HG02763 (cell line): ENCODE results near the gene TH.

Source experiments
- ATAC-seq: cut with Tn5 transposase; IDR thresholded peaks from one replicate; pipeline ENCODE4 v1.9.1; 2021; ENCODE audit warnings: mild to moderate bottlenecking, moderate library complexity; ENCODE audit not compliant: unreplicated experiment

The TH gene

DNA sequence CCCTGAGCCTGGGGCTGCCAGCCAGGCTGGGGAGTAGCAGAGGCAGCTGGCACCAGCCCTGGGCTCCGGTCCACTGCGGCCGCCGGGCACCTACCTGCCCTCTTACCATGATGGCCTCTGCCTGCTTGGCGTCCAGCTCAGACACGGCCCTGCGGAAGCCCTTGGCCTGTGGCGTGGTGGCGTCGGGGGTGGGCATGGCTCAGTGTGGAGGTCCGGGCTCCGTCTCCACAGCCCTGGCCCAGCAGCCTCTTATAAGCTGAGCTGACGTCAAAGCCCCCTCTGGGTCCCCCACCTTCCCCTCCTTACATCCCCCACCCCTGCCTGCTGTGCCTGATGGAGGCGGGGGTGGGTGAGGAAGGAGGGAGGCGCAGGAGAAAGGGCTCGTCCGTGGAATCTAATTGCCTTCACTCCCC, at the start of gene TH:
TH (minus strand) TSS at position 225 of the 413 bp plus-strand sequence; CDS start at position 196, 29 bp downstream.
- ATAC-seq: no peak

DNA sequence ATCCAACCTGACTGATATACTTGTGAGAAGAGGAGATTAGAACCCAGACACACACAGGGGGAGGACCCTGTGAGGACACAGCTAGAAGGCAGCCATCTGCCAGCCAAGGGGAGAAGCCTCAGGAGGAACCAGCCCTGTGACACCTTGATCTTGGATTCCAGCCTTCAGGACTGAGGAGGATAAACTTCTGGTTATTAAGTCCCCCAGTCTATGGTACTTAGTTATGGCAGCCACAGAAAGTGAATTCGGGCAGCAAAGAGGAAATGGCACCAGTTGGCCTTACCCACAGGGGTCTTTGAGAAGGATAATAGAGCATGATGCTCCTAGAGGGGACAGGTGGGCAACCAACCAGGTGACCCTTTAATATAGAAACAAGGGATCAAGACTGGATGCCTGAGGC, 49.4 kb upstream of the TH start:
- no peak for ATAC-seq

DNA sequence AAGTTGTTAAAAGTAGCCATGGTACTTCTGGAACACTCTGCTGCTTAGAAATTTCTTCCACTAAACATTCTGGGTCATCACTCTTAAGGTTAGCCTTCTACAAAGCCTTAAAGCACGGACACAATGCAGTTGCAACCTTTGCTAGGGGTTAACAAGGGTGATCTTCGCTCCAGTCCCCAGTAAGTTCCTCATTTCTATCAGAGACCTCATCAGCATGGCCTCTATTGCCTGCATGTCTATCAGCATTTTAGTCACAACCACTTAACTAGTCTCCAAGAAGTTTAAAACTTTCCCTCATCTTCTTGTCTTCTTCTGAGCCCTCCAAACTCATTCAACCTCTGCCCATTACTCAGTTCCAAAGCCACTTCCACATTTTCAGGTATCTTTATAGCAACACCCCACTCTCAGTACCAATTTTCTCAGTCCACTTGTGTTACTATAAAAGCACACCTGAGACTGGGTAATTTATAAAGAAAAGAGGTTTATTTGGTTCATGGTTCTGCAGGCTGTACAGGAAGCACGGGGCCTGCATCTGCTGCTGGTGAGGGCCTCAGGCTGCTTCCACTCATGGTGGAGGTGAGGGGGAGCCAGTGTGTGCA, 48.7 kb upstream of the TH start:
- no peak for ATAC-seq

DNA sequence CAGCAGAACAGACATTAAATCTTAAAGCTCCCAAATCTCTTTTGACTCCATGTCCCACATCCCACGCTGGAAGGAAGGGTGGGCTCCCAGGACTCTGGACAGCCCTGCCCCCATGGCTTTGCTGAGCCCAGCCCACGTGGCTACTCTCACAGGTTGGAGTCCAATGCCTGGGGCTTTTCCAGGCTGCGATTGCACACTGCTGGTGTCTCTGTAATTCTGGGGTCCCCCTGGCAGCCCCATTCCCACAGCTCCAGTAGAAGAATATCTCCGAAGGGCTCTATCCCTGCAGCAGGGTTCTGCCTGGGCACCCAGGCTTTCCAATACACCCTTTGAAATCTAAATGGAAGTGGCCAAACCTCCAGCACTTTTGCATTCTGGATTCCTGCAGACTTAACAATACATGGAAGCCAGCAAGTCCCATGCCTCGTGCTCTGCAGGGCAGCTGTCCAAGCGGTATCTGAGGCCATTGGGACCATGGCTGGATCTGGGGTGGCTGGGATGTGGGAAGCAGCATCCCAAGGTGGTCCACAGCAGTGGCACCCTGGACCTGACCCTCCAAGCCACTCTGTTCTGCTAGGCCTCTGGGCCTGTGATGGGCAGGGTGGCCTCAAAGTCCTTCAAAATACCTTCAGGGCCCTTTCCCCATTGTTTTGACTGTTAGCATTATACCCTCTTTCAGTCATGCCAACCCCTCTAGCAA, 47.9 kb upstream of the TH start:
- ATAC-seq: no peak

DNA sequence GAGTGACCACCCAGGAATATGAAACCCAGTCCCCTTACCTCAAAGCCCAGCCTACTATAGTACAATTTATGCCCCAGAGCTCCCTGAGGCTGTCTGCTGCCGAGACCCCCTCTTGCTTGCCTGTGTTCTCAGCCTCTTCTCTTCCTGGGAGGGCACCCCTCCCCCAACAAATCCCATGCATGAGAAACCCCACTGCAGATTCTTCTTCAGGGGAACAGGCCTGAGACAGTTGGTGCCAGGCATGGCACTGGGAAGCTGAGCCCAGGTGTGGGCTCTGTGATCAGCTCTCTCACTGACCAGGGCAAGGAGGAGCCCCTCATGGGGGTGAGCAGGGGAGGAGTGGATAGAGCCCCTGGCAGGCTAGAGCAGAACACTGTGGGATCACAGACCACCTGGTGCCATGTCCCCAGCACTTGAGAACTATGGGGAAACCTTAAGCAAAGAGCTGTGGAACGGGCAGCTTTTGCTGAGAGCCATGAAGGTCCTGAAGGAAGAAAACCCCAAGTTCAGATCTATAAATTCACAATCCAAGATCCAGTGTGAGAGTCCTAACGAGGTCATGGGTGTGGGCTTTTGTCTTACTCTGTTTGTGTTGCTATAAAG, 46.5 kb upstream of the TH start:
- no peak for ATAC-seq

DNA sequence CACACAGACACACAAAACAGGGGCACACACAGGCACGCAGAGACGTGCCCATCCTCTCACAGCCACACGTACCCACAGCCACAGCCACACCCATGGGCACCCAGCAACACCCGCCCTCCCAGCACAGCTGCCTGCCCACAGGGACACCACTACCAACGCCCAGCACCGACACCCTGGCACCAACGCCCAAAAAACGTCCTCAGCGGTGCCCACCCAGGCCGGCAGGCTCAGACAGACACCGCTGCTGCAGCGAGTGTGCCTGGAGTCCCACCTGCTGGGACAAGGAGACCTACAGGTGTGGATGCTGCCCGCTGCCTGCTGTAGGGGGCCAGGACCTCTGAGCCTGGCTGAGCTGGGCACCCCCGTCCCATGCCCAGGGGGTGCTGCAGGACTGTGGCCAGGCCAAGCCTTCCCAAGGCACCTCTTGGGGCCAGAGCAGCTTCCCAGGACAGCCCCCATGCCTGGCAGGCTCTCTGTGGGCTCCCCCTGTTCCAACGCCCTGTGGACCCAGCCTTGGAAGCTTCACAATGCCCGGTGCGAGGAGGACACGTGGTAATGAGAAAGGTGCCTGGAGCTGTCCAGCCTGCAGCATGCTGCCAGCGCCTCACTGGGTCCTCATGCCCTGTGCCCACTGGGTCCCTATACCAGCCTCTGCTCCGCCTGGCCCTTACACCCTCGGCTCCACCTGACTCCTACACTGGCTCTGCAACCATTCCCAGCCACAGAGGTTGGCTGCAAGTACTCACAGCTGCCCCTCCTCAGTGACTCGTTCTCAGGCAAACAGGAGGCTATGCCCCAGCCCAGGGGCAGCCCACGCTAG, 45.8 kb upstream of the TH start:
- no peak for ATAC-seq

DNA sequence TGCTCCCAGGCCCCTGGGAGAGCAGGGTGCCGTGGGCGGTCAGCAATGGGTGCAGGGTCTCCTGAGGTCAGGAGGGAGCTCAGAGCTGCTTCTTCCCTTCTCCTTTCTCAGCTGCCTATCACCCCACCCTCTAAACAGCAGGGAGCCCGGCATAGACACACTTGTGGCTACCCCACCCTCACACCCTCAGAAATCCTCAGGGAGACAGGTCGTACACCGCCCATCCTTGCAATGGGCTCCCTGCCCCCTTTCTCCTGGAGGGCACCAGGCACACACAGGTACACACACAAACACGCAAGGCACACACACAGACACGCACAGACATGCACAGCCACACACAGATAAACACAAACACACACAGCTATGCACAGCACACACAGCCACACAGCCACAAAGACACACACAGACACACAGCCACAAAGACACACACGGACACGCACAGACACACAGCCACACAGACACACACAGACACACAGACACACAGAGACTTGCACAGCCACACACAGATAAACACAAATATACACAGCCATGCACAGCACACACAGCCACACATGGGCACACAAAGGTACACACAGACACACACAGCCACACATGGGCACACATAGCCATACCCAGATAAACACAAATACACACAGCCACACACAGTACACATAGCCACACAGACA, 44.9 kb upstream of the TH start:
- no peak for ATAC-seq

DNA sequence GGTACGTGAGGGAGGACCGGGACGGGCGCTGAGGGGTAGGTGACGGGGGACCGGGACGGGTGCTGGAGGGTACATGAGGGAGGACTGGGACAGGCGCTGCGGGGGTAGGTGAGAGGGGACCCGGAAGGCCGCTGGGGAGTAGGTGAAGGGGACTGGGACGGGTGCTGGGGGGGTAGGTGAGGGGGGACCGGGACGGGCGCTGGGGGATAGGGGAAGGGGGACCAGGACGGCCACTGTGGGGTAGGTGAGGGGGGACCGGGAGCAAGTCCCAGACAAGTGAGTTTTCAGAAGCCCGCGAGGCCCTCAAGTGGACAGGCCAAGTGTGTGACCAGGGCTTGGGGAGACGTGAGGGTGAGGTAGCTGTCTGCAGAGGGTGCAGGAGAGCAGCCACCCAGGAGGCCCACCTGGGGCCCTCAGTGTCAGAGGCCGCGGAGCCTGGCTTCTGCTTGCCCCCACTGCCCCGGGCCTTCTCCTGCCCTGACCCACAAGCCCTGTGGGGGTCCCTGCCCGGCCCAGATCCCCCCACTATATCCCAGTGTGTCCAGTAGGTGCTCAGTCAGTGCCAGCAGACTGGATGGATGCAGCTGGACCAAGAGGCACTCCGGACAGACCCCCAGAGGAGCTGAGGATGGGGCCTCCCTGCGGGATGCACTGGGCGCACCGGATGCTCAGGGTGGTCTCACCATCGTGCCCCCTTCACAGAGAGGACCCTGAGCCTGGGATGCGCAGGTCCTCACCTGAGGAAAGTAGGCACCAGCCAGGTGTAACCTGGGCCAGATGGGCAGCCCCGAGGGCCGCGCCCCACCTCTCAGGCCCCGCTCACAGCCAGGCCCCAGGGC, 44.2 kb upstream of the TH start:
- no peak for ATAC-seq

DNA sequence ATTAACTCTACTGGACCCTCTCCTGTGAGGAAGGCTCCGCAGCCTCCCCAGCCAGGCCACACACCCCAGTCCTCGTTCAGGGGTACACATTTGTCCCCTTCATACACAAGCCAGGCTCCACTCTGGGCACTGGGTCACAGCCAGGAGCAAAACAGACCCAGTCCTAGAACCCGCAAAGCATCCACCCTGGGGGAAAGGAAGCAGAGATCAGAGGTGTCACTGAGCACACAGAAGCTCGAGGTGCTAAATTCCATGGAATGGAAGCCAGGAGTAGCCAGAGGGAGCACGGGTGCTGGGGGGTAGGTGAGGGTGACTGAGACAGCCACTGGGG, 43.6 kb upstream of the TH start:
- ATAC-seq: no peak

DNA sequence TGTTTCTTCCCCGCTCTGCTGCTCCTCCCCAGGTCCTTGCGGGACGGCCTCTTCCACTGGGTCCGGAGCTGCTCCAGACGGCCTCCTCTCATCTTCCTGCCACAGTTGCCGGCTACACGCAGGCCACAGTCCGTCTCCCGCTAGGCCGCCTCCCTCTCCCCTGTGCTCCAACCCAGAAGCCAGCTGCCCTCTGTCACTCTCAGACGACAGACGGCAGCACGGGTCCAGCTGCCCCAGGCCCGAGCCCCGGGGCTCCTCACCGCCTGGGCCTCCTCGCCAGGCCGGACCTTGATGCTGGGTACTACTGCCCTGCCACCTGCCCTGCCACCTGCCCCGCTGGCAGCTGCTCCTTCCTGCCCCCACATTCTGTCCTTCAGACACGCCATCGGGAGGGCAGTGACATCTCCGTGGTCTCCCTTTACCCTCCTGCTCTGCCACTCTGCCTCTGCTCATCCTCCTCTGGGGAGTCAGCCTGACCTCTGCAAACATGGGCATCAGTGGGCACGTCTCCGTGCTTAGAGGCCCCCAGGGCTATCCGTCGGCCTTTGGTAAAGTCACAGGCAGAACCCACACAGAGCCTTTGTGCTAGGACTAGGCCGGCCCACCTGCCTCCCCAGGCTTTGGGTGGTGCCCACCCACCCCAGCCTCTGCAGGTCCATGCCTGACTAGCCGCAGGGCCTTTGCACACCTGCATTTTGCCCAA, 43.1 kb upstream of the TH start:
- ATAC-seq: no peak

DNA sequence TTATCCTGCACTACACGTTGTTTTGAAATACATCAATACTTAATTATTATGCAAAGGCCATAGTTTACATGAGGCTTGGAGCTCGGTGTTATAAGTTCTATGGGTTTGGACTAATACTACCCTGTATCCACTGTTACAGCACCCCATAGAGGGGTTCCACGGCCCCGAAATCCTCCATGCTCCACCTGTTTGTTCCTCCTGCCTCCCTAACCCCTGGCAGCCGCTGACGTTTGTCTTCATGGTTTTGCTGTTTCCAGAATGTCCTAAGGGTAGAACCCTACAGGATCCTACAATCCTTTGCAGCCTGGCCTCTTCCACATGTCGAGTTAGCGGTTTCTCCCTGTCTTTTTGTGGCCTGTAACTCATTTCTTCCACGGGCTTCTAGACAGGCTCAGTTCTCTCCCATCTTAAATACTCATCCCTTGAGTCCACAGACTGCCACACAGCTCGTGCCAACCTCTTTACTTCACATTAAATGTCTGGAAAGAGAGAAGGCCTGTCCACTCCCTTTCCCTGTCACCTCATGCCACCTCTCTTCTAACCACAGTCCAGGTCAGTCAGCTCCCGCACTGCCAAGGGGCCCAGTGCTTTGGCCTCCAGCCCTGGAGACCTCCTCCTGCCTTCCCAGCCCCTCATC, 42.4 kb upstream of the TH start:
- ATAC-seq: no peak

DNA sequence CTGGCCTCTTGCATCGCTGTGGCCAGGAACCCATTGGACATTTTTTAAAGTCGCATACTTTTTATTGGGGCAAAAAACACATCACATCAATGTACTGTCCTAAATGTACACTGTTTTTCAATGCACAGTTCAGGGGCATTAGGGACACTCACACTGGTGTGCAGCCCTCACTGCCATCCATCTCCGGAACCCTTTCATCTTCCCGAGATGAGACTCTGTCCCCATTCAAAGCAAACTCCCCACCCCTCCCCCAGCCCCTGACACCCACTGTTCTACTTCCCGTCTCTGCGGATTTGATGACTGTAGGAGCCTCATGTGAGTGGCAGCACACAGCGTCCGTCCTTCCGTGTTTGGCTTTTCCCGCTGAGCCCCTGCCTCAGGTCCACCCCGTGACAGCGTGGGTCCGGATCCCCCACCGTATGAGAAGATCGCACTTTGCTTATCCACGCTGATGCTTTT, 41.8 kb upstream of the TH start:
- no peak for ATAC-seq

DNA sequence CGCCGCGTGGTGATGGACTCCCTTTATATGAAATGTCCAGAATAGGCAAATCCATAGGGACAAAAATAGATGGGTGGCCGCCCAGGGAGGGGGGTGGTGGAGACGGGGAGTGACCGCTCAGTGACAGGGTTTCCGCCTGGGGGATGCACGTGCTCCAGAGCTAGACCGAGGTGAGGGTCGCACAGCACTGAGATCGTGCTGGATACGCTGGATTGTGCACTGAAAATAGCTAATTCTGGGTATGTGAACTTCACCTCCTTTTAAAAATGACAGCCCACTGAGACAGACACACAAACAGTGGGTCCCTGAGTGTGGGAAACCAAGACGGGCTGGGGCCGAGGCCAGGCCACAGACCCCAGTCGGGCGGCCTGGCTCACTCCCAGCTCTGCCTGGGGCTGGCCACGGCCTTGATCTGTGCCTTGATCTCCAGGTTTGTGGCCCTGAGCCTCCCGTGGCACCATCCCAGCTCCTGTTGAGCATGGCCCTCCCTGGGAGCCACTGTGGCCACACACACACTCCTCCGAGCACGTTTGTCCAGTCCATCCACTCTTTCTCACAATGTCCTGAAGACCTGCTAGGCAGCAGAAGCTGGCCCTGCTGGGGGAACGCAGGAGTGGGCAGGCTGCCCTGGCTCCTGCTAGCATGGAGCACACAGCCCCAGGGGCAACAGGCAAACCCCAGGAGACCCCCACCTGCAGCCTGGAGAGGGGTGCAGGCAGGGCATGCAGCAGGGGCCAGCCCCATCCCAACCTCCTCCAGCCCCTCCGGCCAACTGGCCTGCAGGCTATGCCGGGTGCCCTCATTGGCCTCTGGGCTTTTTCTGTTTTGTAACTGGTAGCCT, 41.0 kb upstream of the TH start:
- no peak for ATAC-seq

DNA sequence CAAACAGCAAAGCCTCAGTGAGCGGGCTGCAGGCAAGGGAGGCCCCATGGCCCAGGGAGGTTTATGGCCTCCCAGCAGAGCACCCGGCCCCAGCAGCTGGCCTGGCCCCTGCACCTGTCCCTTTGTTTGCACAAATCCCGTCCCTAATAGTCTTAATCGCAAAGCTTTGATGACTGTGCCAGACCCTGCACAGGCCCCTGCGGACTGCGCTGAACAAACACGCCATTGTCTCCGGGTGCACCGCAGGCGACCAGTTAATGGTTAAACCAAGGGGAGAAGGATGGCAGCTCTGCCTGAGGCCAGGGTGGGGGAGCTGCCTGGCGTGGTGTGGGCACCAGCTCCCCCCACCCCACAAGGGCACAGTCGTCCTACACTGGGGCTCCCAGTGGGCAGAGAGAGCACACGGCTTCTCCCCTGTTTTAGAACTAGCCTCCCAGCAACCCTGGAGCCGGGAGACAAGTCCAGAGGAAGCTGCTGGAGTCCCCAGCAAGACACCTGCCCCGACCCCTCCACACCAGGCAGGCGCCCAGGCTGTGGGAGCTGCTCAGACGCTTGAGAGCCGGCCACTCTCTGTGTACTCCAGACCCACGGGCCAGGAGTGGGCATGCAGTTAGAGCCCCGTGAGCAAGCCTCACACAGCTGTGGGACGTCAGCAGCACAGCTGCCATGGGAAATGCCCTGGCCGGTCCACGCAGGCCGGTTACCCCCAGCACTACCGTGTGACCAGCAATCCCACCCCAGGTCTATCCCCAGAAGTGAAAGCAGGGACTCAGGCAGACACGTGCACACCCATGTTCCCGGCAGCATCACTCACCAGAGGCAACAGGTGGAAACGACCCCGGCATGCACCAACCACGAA, 39.7 kb upstream of the TH start:
- no peak for ATAC-seq

DNA sequence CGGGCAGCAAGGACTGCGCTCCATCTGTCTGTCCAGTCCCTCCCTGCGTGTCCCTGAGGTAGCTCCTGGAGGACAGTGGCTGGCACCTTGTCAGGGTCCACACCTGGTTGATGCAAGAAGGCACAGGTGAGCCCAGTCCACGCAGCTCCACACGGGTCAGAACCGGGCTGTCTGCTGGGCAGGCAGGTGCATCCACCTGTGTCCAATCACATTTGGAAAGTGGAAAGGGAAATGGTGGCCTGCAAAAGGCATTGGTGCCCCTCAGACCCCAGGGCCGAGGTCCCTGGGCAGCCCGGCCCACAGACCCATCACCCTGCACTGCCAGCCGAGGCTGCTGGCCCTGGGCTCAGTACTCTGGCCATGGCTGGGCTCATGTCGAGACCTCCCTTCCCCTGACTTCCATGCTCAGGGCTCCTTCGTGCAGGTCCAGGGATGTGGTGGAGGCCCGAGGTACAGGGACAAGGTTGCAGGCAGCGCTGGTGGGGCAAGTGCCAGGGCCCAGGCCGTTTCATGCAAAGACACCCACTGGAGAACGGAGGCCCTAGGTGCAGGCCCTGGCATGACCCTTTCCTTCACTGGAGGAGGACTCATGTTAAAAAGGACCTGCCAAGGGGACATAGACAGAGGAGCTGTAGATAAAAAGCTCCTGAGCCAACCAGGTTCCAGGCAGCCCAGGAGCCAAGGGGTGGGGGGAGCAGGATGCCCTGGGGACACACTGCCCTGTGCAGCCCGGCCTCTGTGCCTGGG, 38.9 kb upstream of the TH start:
- ATAC-seq: no peak

DNA sequence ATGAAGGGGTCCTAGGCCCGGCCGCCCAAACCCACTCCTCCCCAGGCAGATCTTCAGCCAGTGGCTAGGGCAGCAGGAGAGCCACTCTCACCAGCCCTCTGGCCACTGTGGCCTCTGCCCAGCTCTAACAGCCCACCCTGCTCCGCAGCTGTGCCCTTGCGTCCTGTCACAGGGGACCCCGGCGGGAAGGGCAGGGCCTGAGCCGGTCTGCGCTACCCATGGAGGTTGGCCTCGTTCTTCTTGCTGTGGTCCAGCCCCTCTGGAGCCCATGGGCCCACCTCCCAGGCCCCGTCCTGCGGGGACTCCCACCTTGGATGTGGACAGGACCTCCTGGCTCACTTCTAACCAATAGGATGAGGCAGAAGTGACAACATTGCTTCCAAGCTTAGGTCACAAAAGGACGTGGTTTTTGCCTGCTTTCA, 38.3 kb upstream of the TH start:
- no peak for ATAC-seq

DNA sequence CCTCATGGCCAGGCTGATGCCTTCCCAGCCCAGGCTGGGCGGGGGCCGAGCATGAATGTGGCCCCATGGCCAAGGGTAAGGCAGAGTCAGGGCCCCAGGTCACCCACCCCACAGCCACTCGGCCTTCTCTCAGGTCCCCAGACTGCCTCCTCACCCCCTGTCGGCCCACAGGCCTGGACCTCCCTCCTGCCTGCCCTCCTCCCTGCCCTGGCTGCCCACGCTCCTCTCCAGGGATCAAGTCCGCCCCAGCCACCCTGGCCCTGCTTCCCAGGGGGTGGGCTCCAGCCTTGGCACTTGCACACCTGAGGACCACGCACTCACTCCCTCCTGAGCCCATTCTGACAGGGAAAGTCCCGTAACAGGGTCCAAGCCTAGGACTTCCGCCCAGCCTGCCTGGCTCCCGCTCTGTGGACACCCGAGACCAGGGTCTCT, 37.8 kb upstream of the TH start:
- ATAC-seq: no peak
